ENCODE data around the gene GP1BA. TPM values are rescaled to one million over a fixed set of nuclear protein-coding genes. Genes with fewer than 3 reads are reported as not detected.
A peak's percentile ranks its signal among the peaks of the same experiment; 100 is the strongest.

The GP1BA gene
- total and polyA plus RNA-seq, 11 donors: 0.06 to 0.35 (median 0.20) TPM; not detected in 6

DNA sequence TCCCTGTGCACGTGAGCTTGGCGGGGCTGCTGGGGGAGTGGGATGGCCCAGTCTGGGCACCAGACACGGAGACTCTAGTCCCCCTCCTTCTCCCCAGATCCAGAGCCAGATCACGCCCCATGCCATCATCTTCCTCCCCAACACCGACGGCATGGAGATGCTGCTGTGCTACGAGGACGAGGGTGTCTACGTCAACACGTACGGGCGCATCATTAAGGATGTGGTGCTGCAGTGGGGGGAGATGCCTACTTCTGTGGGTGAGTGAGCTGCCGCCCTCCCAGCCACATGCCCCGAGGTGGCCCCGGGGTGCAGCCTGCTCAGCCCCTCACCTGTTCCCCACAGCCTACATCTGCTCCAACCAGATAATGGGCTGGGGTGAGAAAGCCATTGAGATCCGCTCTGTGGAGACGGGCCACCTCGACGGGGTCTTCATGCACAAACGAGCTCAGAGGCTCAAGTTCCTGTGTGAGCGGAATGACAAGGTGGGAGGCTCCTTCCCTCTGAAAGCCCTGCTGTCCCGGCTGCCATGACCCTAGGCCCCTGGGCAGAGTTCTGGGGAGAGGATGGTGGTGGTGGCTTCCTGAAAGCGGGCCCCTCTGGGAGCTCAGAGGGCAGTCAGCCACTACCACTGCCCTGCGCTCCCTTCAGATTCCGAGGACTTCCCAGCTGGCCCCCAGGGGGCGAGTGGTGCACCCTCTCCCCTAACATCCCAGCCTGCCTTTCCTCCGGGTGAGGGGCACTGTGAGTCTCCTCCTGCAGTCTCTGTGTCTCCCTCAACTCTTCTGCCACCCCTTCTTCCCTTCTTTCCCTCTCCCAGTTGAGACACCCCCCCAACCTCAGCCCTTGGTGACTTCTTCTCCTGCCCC lies 35.5 kb upstream of the GP1BA start:
- peaks cover under 1 to 60% (median 57%) of the 10 kb centered on the region in 9 donors for H3K36me3 ChIP-seq
- peaks cover 0 to 26% (median 16%) of the 10 kb centered on the region in 12 donors for H3K4me1 ChIP-seq
- TF ChIP-seq POLR2A (IDR thresholded peaks at IDR 0.05): no peak
- TF ChIP-seq, protein P1, sequence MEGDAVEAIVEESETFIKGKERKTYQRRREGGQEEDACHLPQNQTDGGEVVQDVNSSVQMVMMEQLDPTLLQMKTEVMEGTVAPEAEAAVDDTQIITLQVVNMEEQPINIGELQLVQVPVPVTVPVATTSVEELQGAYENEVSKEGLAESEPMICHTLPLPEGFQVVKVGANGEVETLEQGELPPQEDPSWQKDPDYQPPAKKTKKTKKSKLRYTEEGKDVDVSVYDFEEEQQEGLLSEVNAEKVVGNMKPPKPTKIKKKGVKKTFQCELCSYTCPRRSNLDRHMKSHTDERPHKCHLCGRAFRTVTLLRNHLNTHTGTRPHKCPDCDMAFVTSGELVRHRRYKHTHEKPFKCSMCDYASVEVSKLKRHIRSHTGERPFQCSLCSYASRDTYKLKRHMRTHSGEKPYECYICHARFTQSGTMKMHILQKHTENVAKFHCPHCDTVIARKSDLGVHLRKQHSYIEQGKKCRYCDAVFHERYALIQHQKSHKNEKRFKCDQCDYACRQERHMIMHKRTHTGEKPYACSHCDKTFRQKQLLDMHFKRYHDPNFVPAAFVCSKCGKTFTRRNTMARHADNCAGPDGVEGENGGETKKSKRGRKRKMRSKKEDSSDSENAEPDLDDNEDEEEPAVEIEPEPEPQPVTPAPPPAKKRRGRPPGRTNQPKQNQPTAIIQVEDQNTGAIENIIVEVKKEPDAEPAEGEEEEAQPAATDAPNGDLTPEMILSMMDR (IDR thresholded peaks at IDR 0.05): no peak
- DNase-seq (peak in 1 of 5 donors; percentile 60), ATAC-seq (no peak)
- H3K27me3 ChIP-seq: peaks cover 0 to 28% (median 11%) of the 10 kb centered on the region in 9 donors
- no peaks in the 10 kb centered on the region for H3K9me3 ChIP-seq
- 92 to 93% (median 92%) methylated on average over 23 to 27 of the region's 27 CpGs for WGBS, 4 donors
- H3K4me3 ChIP-seq: no peak overlapping the region
- no peak overlapping the region for H3K27ac ChIP-seq
- intact Hi-C loops (cut with DNase I): loop anchor here in 1 of 10 donors (10.0 kb wide), 1 partner anchor 332 kb away; the partner anchor contains the start of gene GGT6

DNA sequence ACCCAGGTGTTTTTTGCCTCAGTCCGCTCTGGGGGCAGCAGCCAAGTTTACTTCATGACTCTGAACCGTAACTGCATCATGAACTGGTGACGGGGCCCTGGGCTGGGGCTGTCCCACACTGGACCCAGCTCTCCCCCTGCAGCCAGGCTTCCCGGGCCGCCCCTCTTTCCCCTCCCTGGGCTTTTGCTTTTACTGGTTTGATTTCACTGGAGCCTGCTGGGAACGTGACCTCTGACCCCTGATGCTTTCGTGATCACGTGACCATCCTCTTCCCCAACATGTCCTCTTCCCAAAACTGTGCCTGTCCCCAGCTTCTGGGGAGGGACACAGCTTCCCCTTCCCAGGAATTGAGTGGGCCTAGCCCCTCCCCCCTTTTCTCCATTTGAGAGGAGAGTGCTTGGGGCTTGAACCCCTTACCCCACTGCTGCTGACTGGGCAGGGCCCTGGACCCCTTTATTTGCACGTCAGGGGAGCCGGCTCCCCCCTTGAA lies 34.8 kb upstream of the GP1BA start:
- peaks cover 0 to 32% (median 17%) of the 10 kb centered on the region in 12 donors for H3K4me1 ChIP-seq
- WGBS, 4 donors: 79 to 88% (median 82%) methylated on average over 10 of the region's 10 CpGs
- DNase-seq (peak in 1 of 5 donors; percentile 30), ATAC-seq (no peak)
- H3K4me3 ChIP-seq: no peak overlapping the region
- H3K27ac ChIP-seq: no peak overlapping the region
- no peak for TF ChIP-seq POLR2A (IDR thresholded peaks at IDR 0.05)
- peaks cover 0 to 32% (median 11%) of the 10 kb centered on the region in 9 donors for H3K27me3 ChIP-seq
- H3K9me3 ChIP-seq: no peaks in the 10 kb centered on the region
- peaks cover 0 to 54% (median 50%) of the 10 kb centered on the region in 9 donors for H3K36me3 ChIP-seq
- intact Hi-C loops (cut with DNase I): loop anchor here in 1 of 10 donors (10.0 kb wide), 1 partner anchor 332 kb away; the partner anchor contains the start of gene GGT6

DNA sequence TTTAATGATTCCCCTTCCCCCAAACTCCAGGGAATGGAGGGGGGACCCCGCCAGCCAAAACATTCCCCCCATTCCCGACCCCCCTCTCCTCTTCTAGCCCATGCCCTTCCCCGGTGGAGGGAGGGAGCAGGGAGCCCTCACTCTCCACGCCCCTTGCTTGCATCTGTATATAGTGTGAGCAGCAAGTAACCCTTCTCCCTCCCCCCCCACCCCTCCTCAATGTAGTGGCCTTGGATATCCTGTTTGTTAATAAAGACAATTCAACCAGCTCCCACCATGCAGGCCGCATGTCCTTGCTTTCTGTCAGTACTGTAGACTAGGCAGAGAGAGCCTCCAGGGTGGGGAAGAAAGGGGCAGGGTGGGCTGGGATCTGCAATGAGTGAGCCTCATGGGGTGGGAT lies 34.3 kb upstream of the GP1BA start:
- H3K27me3 ChIP-seq: peaks cover 0 to 32% (median 11%) of the 10 kb centered on the region in 9 donors
- DNase-seq: peak in 1 of 5 donors; percentile 36
- 89 to 94% (median 91%) methylated on average over 5 of the region's 5 CpGs for WGBS, 4 donors
- TF ChIP-seq, protein P1 (IDR thresholded peaks at IDR 0.05): no peak
- no peak for TF ChIP-seq POLR2A (IDR thresholded peaks at IDR 0.05)
- no peak overlapping the region for H3K27ac ChIP-seq
- intact Hi-C loops (cut with DNase I): loop anchor here in 1 of 10 donors (10.0 kb wide), 1 partner anchor 333 kb away; the partner anchor contains the start of gene GGT6
- no peak overlapping the region for H3K4me3 ChIP-seq
- no peaks in the 10 kb centered on the region for H3K9me3 ChIP-seq
- peaks cover 0 to 35% (median 18%) of the 10 kb centered on the region in 12 donors for H3K4me1 ChIP-seq
- H3K36me3 ChIP-seq: peaks cover 0 to 48% (median 45%) of the 10 kb centered on the region in 9 donors
- no peak for ATAC-seq

DNA sequence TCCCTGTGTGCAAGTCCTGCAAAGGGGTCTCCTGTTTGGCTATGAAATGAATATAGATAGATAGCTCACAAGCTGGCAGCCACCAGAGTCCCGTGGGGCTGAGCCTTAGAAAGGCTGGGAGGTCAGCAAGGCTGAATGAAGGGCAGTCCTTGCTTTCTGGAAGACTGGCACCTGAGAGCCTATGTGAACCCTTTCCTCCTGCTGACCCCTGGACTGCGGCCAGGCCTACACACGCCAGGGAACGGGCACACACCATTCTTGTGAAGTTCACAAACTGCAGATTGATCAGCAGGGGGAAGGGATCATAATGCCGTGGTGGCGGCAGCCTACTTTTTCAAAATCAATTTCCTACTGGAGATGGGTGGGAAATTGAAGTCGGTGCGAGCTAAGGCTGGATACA lies 33.7 kb upstream of the GP1BA start:
- H3K4me3 ChIP-seq: peak overlapping the region in 2 of 12 donors; percentile 63 to 66
- 90 to 97% (median 91%) methylated on average over 8 of the region's 8 CpGs for WGBS, 4 donors
- intact Hi-C loops (cut with DNase I): loop anchor here in 1 of 10 donors (10.0 kb wide), 1 partner anchor 334 kb away; the partner anchor contains the start of gene GGT6
- peaks cover 0 to 41% (median 20%) of the 10 kb centered on the region in 12 donors for H3K4me1 ChIP-seq
- H3K9me3 ChIP-seq: no peaks in the 10 kb centered on the region
- peaks cover 0 to 32% (median 11%) of the 10 kb centered on the region in 9 donors for H3K27me3 ChIP-seq
- peak in 1 of 5 donors; percentile 42 for DNase-seq
- H3K27ac ChIP-seq: no peak overlapping the region
- ATAC-seq: no peak
- no peak for TF ChIP-seq POLR2A (IDR thresholded peaks at IDR 0.05)
- TF ChIP-seq, protein P1 (IDR thresholded peaks at IDR 0.05): no peak
- peaks cover 0 to 43% (median 40%) of the 10 kb centered on the region in 9 donors for H3K36me3 ChIP-seq
